Panc1 (cell line): ENCODE measurements around the gene OPA1. TPM values are rescaled to one million over a fixed set of nuclear protein-coding genes. Genes with fewer than 3 reads are reported as not detected.

Experiments
- ATAC-seq: fragments of 200-7000 bp; cut with Tn5 transposase; 2 replicates; pipeline ENCODE4 v1.9.1; 2020; ENCODE audit warnings: mild to moderate bottlenecking, moderate library complexity
- BruUV-seq: library from RNA; stranded (reverse); fragments of 400-500 nt; replicated peaks from 2 replicates; lab custom pipeline; 2021; lab: Mats Ljungman, UMichigan
- CTCF ChIA-PET: fragments of 300-600 bp; sonication (Branson Sonifier 250); formaldehyde crosslinking; loops from one replicate; lab custom pipeline; 2022; ENCODE audit warnings: antibody characterized with exemption; lab: Charles Lee
- POLR2A ChIA-PET: fragments of 300-600 bp; sonication (Branson Sonifier 250); formaldehyde crosslinking; loops from one replicate; lab custom pipeline; 2022; ENCODE audit warnings: antibody characterized with exemption; lab: Charles Lee
- DNase-seq: peaks from one replicate; pipeline ENCODE4 v3.0.0-alpha.2; 2010; ENCODE audit warnings: low read depth, low spot score
- H3K27ac ChIP-seq: 2 replicates; pipeline ENCODE4 v1.5.1; 2011; ENCODE audit warnings: mild to moderate bottlenecking, low read length, inconsistent platforms
- H3K27me3 ChIP-seq: fragments of 200-500 bp; sonication (Bioruptor generic); 2 replicates; pipeline ENCODE4 v1.6.0; 2014; ENCODE audit warnings: low read length, inconsistent platforms; ENCODE audit not compliant: control insufficient read depth, insufficient read depth
- H3K36me3 ChIP-seq: fragments of 200-500 bp; sonication (Bioruptor generic); 2 replicates; pipeline ENCODE4 v1.5.1; 2014; ENCODE audit warnings: inconsistent platforms, mild to moderate bottlenecking, low read length, moderate library complexity; ENCODE audit not compliant: control insufficient read depth, insufficient read depth
- H3K4me1 ChIP-seq: 2 replicates; pipeline ENCODE4 v1.5.1; 2011; ENCODE audit warnings: inconsistent platforms, mild to moderate bottlenecking, low read length, moderate library complexity; ENCODE audit not compliant: control insufficient read depth, insufficient read depth
- H3K4me3 ChIP-seq, 2 experiments: 2 replicates each; pipeline ENCODE4 v1.5.1; 2011 to 2012; ENCODE audit warnings: low read depth in 2 of 2, low read length in 2 of 2, mild to moderate bottlenecking in 2 of 2, inconsistent platforms in 1 of 2, moderate library complexity in 1 of 2
- H3K9me3 ChIP-seq: fragments of 200-500 bp; sonication (Bioruptor generic); 2 replicates; pipeline ENCODE4 v1.5.1; 2014; ENCODE audit warnings: low read depth, mild to moderate bottlenecking, inconsistent platforms, low read length, moderate library complexity; ENCODE audit not compliant: control insufficient read depth, insufficient read depth
- CTCF ChIP-seq: fragments of 450-650 bp; IDR thresholded peaks from 2 replicates; pipeline ENCODE4 v1.5.1; 2017; ENCODE audit warnings: mild to moderate bottlenecking
- POLR2AphosphoS5 ChIP-seq: IDR thresholded peaks from 2 replicates; pipeline ENCODE4 v1.6.1; 2012; ENCODE audit warnings: mild to moderate bottlenecking, low read depth, low read length, moderate library complexity
- REST ChIP-seq, 2 experiments: IDR thresholded peaks; 2 replicates each; pipeline ENCODE4 v1.6.1; 2011 to 2012; ENCODE audit warnings: low read depth in 2 of 2, control low read depth in 1 of 2, low read length in 1 of 2, mild to moderate bottlenecking in 1 of 2, moderate library complexity in 1 of 2; ENCODE audit not compliant: insufficient read depth in 1 of 2
- SIN3A ChIP-seq: IDR thresholded peaks from 2 replicates; pipeline ENCODE4 v1.6.1; 2012; ENCODE audit warnings: low read depth, mild to moderate bottlenecking, low read length, moderate library complexity, borderline replicate concordance; ENCODE audit not compliant: insufficient read depth
- TCF7L2 ChIP-seq: IDR thresholded peaks from 2 replicates; pipeline ENCODE4 v1.6.1; 2011; ENCODE audit warnings: mild to moderate bottlenecking, low read depth, low read length, inconsistent platforms
- in situ Hi-C: cut with HindIII; loops from 2 replicates; pipeline ENCODE4 v1.10.0; 2016; ENCODE audit warnings: low sequenced_read_pairs, low pct_unique_long_range_greater_than_20kb
- intact Hi-C: fragments of 100-400 bp; cut with micrococcal nuclease; formaldehyde crosslinking; loops from one replicate; pipeline ENCODE4 v1.10.0; 2022; ENCODE audit not compliant: unreplicated experiment
- total RNA-seq: library from RNA; stranded (reverse); gene quantifications from one replicate; pipeline ENCODE4 v1.2.1, GENCODE V29; 2021; ENCODE audit not compliant: unreplicated experiment

The OPA1 gene
- total RNA-seq, 1 experiment from 2014 or later = 109 TPM

DNA sequence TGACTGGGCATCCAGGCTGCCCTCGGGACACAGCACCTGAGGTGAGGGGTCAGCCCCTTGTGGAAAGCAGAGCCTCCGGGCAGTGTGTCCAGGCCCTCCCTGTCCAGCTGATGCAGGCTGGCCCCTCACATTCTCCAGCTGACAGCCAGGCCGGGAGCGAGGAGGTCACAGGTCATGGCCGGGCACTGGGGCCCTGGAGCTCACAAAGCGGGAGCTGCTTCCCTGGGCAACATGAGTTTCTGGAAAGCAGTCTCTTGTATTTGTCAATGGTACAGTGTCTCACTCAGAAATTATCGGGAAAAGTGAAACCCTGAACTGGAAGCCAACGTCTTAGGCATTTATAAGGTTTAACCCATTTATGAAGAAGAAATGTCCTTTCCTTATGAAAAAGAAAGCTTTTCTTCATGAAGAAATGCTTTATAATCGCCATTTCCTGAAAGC is 118.5 kb downstream of the OPA1 start:
- no peak for ATAC-seq

GRCh38 chr3:193711964-193712598 is 119.1 kb downstream of the OPA1 start:
- no peaks in the 10 kb centered on the region for H3K4me1 ChIP-seq
- ATAC-seq = no peak
- no peaks in the 10 kb centered on the region for H3K27me3 ChIP-seq
- H3K36me3 ChIP-seq = no peaks in the 10 kb centered on the region
- TF ChIP-seq SIN3A (no peak), TCF7L2 (no peak), REST (IDR thresholded peaks at IDR 0.05; ENCODE audit: insufficient read depth in 1 of 2, low read depth in 2 of 2, low read length in 1 of 2) (no peak), POLR2AphosphoS5 (no peak), CTCF (no peak)
- ChIA-PET CTCF (no interaction called here), POLR2A (interaction anchor here (0.6 kb wide), 1 partner anchor 286 kb away, joined by 4 read pairs; no protein-coding TSS in a partner anchor)
- no peak overlapping the region for H3K4me3 ChIP-seq
- in situ Hi-C loops (no loop called here), intact Hi-C loops (no loop called here)
- peaks cover 7% of the 10 kb centered on the region; the same call in 1 of the 2 replicates for H3K9me3 ChIP-seq
- no TSS peak for BruUV-seq
- H3K27ac ChIP-seq = no peak overlapping the region
- DNase-seq = no peak

More for the DNA sequence above, 118.5 kb downstream of the OPA1 start:
- H3K4me3 ChIP-seq = no peak overlapping the region
- no peaks in the 10 kb centered on the region for H3K4me1 ChIP-seq
- no TSS peak for BruUV-seq
- TF ChIP-seq POLR2AphosphoS5 = no peak
- no peak for TF ChIP-seq CTCF
- no peak for TF ChIP-seq SIN3A
- TF ChIP-seq REST (IDR thresholded peaks at IDR 0.05; ENCODE audit: insufficient read depth in 1 of 2, low read depth in 2 of 2, low read length in 1 of 2) = no peak
- no peak for TF ChIP-seq TCF7L2
- H3K27ac ChIP-seq = no peak overlapping the region
- DNase-seq = no peak
- POLR2A ChIA-PET = interaction anchor here (0.6 kb wide), 1 partner anchor 287 kb away, joined by 4 read pairs; no protein-coding TSS in a partner anchor
- in situ Hi-C loops = no loop called here
- CTCF ChIA-PET = no interaction called here
- H3K9me3 ChIP-seq = peaks cover 7% of the 10 kb centered on the region; the same call in 1 of the 2 replicates
- intact Hi-C loops = no loop called here
- no peaks in the 10 kb centered on the region for H3K36me3 ChIP-seq
- H3K27me3 ChIP-seq = no peaks in the 10 kb centered on the region
